SIG-M5 treated with dmso at 0.1 percent for 504 hours (cell line): ENCODE data around the gene CCDC30.
A peak's percentile ranks its signal among the peaks of the same experiment; 100 is the strongest.
"Not testable (repeated sequence)": the region's sequence is repeated elsewhere in the genome, so short reads cannot be mapped to it uniquely, and the experiment has no call there.

Experiments used
- DNase-seq: peaks from one replicate; lab custom pipeline; 2025; ENCODE audit not compliant: unreplicated experiment; lab: John Stamatoyannopoulos, UW

CCDC30 gene

DNA sequence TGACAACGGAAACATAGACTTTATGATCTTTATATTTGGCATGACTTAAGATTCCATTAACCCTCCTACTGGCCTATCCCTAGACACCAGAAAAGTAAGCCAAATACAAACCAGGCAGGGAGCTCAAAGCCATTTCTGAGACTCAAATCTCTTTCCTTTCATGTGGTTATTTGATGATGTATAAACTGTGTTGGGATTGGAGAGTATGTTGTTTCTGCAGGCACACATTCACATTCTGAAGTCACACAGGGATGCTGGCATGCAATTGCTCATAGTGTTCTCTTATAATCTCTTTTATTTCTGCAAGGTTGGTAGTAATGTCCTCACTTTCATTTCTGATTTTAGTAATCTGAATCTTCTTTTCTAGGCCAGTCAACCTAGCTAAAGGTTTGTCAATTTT is 13.0 kb upstream of the CCDC30 start:
- DNase-seq: no peak

DNA sequence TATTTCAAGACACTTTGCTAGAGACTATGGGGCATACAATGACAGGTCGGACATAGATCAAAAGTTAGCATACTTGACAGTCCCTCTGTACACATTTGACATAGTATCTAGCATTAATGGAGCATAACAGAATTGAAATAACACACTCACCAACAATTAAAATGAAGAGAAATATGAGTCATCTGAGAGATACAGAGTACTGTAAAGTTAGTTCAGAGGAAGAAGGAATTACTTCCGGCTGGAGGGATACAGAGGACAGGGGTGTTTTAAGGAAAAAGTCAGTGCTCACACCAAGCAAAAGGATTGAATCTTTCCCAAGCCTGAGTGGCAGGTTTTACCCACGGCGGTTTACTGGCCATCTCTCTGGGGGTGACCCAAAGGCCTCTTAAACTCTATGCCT is 9.7 kb upstream of the CCDC30 start:
- no peak for DNase-seq

DNA sequence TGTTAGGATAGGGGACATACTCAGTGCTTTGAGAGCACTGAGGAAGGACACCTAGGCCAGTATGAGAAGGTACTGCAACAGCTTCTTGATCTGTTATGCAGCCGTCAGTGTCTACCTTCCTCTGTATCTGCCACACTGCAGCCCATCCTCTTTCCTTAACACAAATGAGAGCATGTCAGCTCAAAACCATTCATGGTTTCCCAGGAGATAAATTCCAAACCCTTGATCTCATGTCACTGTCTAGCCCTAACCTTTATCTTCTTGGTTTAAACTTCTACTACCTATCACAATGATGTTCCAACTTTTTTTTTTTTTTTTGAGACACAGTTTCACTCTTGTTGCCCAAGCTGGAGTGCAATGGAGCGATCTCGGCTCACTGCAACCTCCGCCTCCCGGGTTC is 8.7 kb upstream of the CCDC30 start:
- no peak for DNase-seq

DNA sequence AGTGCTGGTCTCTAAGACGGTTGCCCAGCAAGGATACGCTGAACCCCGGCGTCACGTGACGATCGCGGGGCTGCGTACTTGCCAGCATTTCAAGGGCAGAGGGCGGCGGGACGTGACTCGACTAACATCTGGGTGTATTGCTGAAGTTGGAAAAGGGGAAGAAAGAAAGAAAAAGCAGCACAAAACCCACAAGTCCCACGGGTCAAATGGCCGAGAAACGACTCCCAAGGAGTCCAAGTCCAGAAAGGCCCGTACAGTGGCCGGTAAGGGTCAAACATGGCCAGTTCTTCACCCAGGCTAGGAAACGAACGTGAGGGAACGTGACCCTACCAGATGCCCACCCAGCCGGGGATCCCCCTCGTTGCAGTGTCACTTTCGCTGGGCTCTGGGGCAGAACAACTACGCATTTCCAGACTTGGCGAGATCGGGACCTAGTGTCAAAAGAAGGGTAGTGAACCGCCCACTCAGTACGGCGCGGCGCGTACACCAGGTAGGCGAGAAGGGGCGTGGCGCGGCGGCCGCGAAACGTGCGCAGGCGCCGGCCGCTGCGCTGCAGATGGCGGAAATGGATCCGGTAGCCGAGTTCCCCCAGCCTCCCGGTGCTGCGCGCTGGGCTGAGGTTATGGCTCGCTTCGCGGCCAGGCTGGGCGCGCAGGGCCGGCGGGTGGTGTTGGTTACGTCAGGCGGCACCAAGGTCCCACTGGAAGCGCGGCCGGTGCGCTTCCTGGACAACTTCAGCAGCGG is 6.9 kb upstream of the CCDC30 start, which contains the start of the genes PPCS and ZMYND12:
Gene PPCS (plus strand): TSS at position 534 of the 744 bp plus-strand sequence. CDS start 23 bp downstream, at position 557.
Gene ZMYND12 (minus strand): TSS at position 13 of the 744 bp plus-strand sequence. CDS start 25 bp downstream, outside the sequence.
- peak; percentile 76 for DNase-seq

DNA sequence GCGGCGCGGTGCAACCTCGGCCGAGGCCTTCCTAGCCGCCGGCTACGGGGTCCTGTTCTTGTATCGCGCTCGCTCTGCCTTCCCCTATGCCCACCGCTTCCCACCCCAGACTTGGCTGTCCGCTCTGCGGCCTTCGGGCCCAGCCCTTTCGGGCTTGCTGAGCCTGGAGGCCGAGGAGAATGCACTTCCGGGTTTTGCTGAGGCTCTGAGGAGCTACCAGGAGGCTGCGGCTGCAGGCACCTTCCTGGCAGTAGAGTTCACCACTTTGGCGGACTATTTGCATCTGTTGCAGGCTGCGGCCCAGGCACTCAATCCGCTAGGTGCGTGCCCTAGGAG is 6.4 kb upstream of the CCDC30 start:
- peak; percentile 60 for DNase-seq

DNA sequence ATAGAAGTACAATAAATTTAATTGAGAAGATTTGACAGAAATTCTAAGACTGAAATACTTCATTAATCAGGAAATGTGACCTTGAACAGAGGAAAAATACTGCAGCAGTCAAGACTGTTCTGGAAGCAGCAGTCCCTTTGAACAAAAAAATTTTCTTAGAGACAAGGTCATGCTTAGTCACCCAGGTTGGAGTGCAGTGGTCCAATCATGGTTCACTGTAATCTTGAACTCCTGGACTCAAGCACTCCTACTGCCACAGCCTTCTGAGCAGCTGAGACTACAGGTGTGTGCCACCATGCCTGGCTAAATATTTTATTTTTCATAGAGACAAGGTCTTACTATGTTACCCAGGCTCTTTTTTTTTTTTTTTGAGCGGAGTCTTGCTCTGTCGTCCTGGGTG is 1.9 kb upstream of the CCDC30 start:
- no peak for DNase-seq

DNA sequence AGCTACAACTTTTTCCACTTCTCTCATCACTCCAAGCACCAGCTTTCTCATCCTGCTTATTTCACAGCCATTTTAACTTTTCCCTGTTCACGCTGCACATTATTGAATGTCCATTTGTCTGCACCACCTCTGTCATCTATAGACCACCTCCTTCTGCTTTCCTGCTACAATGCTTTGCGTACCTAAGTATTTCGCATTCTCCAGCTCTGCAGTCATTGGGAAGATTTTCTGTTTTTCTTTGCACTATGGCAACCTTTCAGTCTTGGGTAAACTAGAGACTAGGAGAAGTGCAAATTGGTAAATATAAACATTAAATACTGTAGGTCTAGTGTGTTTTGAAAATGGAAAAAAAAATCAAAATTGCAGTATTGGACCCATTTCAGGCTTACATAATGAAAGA is 835 bp downstream of the CCDC30 start:
- no peak for DNase-seq

DNA sequence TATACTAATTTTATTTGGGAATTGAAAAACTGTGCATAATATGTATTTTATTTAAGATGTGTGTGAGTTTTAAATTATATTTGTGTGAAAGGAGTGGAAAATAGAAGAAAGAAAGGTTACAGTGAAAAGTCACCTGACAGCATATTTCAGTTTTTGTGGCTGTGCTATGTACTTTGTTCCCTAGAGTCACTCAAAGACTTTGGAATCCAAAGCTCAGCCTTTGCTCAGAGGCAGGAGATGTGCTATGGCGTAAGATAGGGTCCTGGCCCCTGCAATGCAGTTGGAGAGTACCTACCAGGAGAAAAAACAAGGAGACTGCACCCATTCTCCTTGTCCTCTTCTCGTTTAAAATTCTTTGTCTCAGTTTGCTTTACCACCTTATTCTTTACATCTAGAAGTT is 2.9 kb downstream of the CCDC30 start:
- DNase-seq: no peak

DNA sequence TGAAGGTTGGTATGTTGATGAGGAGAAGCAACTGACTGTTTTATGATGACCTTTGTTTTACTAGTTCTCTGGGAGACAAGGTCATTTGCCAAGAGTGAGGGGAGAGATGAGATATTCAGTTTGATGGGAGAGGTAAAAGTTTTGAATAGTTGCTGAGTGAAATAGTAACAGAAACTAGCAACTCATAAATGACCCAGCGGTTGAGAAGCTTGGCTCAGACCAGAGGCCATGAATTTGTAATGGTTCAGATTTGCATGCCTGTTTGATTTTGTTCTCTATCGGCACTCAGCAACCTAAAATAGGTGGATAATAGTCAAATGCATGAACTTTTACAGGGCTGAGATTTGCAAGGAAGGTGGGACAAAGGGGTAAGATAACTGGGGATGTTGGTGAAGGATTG is 6.6 kb downstream of the CCDC30 start:
- no peak for DNase-seq

DNA sequence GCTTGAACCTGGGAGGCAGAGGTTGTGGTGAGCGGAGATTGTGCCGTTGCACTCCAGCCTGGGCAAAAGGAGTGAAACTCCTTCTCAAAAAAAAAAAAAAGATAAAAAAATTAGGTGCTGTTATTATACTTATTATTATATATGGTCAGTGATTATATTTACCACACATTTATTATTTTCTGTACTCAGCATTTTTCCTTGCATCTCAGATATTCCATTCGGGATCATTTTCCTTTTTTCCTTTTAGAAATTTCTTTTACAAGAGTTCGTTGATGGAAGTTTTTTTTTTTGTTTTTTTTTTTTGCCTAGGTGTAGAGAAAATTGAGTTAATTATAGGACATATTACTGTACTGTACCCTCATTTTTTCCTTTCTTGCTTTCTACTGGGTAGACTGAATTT is 13.5 kb downstream of the CCDC30 start:
- DNase-seq: no peak

DNA sequence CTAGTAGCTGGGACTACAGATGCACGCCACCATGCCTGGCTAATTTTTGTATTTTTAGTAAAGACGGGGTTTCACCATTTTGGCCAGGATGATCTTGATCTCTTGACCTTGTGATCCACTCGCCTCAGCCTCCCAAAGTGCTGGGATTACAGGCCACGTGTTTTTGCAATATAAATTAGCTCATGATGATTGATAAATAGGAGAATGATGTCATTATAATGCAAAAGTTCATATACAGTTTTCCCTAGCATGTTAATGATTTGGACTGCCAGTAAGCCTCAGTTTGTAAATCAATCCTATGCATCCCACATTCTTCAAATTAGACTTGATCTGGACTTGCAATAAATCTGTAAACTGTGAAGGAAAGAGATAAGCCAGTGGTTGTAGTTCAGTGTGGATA is 14.3 kb downstream of the CCDC30 start:
- not testable (repeated sequence) for DNase-seq

DNA sequence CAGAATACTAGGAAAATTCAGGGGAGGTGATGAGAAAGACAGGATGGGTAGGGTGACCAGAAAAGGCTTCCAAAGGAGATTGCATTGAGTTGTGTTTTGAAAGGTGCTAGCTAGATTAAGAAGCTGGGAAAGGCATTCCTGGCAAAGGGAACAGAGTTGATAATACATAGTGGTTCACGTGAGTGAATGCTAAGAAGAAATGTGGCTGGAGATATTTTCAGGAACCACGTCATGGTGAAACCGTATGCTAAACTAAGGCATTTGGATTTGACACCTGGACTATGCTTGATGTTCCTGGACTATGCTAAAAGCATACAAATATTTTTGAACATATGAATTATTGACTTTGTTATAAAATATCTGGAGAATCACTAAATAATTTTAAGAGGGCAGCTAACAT is 14.7 kb downstream of the CCDC30 start:
- DNase-seq: no peak

DNA sequence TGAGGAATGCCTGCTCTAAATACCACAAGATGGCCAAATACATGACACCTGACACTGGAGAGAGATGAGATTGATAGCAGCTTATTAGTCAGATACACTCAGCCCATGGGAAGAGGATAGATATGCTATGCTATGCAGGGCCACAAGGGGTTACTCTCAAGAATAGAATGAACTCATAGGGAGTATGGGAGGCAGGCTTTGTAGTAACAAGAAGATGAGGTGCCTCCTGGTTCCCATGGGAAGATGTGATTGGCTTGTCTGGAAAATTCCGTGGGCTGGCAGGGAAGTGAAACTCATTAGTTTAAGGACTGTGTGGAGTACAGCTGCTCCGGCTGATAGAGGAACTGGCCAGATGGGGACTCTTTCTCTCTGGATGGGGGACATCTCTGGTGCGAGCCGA is 16.5 kb downstream of the CCDC30 start:
- DNase-seq: peak; percentile 8

DNA sequence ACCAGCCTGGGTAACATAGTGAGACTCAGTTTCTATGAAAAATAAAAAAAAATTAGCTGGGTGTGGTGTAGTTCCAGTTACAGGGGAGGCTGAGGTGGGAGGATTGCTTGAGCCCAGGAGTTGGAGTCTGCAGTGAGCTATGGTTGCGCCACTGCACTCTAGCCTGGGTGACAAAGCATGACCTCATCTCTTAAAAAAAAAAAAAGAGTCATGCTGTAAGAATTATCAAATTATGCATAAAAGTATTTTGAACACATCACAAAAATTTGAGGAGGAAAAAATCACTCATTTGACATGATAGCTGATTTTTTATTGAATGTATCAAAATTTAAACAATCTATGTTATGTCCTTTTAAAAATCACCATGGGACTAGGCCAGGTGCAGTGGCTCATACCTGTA is 17.8 kb downstream of the CCDC30 start:
- DNase-seq: no peak

DNA sequence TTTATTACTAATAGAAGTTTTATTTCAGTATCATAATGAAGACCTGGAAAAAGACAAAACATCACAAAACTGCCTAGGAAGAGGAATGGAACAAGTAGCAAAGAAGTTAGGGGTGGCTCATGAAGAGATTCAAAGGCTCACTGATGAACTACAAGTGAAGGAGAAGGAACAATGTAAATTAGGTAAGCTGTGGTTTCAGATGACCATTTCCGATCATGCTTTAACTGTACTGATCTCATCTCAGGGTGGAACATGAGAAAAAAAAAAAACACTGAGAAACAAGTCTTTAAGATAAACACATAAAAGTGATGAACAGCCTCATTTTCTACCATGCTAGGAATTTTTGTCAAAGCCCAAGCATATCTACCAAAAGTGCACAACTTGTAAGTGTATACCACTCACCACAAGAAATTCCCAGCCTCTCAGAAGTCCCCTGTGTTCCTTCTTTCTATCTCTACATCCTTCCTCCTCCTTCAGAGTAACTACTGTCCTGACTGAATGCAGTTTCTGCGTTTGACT is 19.6 kb downstream of the CCDC30 start:
- DNase-seq: no peak

DNA sequence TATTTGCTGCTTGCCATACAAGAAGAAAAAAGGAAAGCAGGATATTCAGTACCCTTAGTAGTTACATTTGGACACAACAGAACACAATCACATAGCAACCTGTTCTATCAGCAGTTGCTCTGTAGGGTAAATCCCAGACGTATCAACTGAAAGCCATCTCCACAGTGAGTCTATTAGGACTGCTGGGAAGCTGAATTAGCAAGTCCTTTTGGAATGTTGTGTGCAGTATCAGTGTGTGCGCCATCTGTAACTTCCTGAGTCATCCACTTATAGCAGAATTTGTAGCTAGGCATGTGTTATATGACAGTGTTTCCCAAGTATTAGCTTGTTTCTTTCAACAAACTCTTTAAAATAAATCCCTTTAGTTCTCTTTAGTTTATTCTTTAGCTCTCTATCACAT is 21.3 kb downstream of the CCDC30 start:
- DNase-seq: no peak

DNA sequence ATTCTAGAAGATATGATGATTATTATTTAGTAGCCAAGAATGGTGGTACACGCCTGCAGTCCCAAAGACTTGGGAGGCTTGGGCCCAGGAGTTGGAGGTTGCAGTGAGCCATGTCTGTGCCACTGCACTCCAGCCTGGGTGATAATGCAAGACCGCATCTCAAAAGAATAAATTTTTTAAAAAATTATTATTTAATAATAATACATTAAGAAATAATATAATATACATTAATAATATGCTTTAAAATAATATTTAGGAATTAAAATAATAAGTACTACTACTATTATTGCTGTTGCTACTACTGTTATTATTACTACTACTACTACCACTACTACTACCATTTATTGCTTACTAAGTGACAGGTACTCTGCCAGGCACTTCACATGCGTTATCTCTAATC is 27.2 kb downstream of the CCDC30 start:
- no peak for DNase-seq

DNA sequence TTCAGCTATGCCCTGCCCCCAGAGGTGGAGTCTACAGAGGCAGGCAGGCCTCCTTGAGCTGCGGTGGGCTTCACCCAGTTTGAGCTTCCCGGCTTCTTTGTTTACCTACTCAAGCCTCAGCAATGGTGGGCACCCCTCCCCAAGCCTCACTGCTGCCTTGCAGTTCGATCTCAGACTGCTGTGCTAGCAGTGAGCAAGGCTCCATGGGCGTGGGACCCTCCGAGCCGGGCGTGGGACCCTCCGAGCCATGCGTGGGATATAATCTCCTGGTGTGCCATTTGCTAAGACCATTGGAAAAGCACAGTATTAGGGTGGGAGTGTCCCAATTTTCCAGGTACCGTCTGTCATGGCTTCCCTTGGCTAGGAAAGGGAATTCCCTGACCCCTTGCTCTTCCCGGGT is 38.9 kb downstream of the CCDC30 start:
- DNase-seq: not testable (repeated sequence)

DNA sequence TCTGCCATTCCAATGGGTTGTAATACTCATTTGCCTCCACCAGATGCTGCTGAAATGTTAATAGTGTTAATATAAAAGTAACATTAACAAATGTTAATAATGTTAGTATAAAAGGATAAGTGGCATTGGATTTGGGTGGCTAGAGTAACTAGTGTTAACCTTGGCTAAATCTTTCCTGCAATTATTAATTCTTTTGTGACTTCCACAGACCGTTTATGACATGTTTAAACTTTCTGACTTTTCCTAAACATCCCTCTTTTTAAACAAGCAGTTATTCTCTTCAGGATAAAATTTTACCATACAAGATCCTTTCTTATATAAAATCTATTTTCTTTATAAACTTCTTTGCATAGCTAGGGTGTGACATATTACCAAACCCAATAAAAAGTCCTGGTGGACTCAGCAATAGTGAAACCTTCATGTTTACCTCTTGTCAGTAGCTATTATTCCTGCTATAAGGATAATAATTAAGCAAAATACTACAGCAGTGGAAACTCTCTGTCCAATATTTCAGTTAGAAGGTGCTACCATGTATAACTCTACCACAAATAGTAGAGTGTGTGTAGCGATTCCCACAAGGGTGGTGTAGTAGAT is 41.5 kb downstream of the CCDC30 start:
- DNase-seq: no peak

DNA sequence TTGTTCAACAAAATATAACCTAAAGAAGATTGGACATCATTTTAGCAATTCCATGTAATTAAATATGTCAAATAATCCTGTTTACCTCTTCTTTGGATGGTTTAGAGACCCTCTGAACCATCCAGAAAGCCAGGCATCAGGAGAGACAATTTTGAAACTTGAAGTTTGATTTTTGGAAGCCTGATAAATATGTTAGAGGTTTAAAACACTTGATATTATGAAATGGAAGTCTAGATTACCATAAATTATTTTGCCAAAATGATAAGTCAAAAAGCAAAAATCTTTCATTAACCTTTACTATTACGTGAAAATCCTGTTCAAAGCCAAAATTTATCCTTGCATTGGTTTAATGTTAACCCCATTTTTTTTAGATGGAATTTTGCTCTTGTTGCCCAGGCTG is 43.5 kb downstream of the CCDC30 start:
- no peak for DNase-seq

DNA sequence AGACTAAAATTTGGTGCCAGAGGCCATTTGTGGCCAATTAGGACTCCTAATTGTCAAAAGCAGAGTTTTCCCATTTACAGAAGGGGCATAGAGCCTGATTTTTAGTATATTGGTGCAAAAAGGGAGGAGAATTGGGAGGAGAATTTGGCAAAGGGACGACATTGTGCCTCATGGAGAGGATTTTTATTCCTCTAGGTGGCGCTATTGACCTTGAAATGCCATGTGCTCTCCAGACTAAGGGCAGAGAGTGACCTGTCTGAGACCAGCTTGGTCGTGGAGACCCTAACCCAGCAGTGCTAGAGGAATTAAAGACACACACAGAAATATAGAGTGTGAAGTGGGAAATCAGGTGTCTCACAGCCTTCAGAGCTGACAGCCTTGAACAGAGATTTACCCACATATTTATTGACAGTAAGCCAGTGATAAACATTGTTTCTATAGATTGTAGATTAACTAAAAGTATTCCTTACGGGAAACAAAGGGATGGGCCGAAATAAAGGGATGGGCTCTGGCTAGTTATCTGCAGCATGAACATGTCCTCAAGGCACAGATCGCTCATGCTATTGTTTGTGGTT is 48.6 kb downstream of the CCDC30 start:
- DNase-seq: not testable (repeated sequence)

DNA sequence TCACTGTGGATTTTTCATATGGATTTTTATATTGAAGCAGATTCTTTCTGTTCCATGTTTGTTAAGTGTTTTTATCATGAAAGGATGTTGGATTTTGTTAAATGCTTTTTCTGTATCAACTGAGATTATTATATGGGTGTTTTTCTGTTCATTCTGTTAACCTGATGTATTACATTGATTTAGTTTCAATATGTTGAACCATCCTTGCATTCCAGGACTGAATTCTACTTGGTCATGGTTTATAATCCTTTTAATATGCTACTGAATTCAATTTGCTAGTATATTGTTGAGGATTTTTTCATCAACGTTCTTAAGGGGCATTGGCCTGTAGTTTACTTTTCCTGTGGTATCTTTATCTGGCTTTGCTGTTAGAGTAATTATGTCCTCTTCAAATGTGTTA is 55.8 kb downstream of the CCDC30 start:
- no peak for DNase-seq
